D341Med (cell line): ENCODE data around the gene GABRG3.

Source experiments
- DNase-seq: peaks from one replicate; pipeline ENCODE4 v3.0.0; 2012; ENCODE audit warnings: low spot score

Gene GABRG3

DNA sequence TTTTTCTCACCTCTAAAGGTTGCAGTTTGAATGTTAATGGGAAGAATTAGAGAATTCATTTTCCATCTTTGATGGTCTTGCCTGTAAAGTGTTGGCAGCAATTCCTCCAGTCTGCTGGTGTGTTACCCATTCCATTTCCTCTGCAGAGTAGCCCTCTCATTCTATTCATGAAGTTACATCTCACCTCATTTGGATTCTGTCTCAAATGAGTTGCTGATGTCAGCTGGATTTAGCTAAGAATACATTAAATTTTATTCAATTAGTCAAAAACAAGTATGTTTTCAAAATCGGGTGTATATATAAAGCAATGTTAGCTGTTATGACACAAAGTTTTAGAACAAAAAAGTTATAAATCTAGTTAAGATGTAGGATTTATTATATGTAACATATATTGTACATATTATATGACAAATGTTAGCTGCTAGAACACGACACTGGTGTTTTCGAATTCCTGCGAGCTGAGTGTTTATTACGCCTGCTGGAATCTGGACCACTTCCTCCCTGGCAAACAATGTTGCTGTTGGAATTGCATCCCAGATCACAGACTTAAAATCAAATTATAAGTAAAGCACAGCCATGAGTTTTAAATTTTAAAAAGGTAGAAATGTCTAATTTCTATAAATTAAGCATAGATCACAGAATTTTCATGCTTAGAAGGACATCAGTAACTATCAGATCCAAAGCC is 611.9 kb downstream of the GABRG3 start:
- no peak for DNase-seq

DNA sequence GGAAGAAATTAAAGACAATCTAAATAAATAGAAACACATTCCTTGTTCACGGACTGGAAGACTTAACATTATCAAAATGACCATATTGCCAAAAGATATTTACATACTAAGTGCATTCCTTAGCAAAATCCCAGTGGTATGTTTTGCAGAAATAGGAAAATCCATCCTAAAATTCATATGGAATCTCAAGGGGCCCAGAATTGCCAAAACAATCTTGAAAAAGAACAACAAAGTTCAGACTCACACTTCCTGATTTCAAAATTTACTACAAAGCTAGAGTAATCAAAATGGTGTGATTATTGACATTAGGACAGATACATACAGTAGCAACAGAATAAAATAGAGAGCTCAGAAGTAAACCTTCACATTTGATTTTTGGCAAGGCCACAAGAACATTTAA is 612.7 kb downstream of the GABRG3 start:
- DNase-seq: no peak

DNA sequence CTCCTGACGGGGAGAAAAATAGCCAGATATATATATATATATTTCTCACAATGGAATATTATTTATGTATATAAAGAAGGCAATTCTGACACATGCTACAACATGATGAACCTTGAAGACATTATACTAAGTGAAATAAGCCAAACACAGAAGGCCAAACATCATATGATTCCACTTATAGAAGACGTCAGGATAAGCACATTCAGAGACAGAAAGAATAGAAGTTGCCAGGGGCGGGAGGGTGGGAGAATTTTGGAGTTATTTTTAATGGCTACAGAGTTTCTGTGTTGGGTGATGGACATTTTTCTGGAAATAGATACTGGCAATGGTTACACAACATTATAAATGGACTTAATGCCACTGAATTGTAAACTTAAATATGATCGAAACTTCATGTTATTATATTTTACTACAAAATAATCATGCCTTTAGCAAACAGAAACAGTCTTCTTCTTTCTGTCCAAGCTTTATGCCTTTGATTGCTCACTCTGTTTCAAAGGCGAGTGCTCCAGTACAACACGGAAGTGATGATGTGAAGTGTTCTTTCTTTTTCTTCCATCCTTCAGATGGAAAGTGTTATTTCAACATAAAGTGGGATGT is 614.2 kb downstream of the GABRG3 start:
- no peak for DNase-seq

- no peak for DNase-seq
These were observed 616.8 kb downstream of the GABRG3 start for GRCh38 chr15:27587810-27588209.

DNA sequence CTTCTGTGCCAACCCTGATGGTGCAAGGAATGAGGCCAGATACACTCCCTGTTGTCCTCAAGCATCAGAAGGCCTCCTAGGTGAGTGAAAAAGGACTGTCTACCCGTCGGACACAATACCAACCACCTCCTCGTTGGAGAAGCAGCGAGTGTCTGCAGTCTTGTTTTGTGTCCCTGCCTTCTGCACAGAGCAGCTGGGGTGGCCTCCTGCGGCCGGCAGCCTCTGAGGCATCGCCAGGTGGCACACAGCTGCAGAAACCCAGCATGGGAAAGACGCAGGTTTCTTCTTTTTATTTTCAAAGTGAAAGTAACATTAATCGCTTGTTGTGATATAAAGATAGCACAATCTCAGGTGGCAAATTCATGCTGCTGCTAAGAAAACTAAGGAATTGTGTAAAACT is 618.3 kb downstream of the GABRG3 start:
- DNase-seq: no peak

DNA sequence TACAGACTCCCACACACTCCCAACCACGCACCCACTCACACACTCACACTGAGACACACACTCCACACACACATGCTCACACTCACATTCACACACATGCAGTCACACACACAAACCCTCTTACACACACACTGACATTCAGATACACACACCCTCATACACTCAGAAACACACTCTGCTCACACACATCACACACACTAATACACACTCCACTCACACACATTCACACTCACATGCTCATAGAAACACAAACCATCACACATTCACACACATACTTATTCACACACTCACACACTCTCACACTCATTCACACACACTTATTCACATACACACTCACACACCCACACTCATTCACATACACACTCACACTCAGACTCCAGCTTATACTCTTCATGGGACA is 618.8 kb downstream of the GABRG3 start:
- no peak for DNase-seq
